BE2C (cell line): ENCODE measurements around the gene VAT1.

ENCODE experiments used
- DNase-seq: peaks from one replicate; pipeline ENCODE4 v3.0.0-alpha.2; 2020
- H3K27me3 ChIP-seq: fragments of 250-450 bp; sonication (Bioruptor Pico); 2 replicates; pipeline ENCODE4 v1.5.1; 2020; ENCODE audit warnings: mild to moderate bottlenecking
- H3K36me3 ChIP-seq: fragments of 250-450 bp; sonication (Bioruptor Pico); 2 replicates; pipeline ENCODE4 v1.5.1; 2020; ENCODE audit warnings: mild to moderate bottlenecking
- H3K4me1 ChIP-seq: fragments of 250-450 bp; sonication (Bioruptor Pico); 2 replicates; pipeline ENCODE4 v1.5.1; 2020
- H3K4me3 ChIP-seq: 2 replicates; pipeline ENCODE4 v1.5.1; 2011; ENCODE audit warnings: low read depth, low read length
- H3K9me3 ChIP-seq: fragments of 250-450 bp; sonication (Bioruptor Pico); 2 replicates; pipeline ENCODE4 v1.5.1; 2020
- CTCF ChIP-seq: IDR thresholded peaks from 2 replicates; pipeline ENCODE4 v1.5.1; 2012; ENCODE audit warnings: mild to moderate bottlenecking, low read depth, low read length

The VAT1 gene

DNA sequence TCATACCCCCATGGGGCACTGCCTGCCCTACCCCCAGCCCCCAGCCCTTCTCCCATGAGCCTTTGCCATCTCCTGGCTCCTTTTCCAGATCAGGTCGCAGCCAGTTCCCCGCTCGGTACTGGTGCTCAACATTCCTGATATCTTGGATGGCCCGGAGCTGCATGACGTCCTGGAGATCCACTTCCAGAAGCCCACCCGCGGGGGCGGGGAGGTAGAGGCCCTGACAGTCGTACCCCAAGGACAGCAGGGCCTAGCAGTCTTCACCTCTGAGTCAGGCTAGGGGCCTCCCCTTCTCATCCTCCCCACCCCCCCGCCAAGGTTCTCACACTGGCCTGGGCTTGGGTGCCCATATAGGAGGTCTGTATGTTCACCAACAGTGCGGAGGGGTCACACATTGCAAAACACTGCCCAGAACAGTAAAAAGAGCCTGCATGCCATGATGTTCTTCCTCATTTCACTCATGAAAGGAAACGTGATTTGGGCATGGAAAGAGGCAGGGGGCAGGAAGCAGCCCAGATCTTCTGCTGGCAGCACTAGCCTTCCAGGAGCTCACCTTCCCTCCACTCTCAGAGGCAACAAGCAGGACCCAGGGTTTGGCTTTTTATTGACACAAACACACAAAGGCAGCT lies 8.1 kb downstream of the VAT1 start:
- Histone ChIP-seq H3K4me3 (no peak overlapping the region), H3K9me3 (no peaks in the 10 kb centered on the region), H3K36me3 (peaks cover 6% of the 10 kb centered on the region; the same call in 1 of the 2 replicates), H3K27me3 (no peaks in the 10 kb centered on the region), H3K4me1 (peaks cover 13% of the 10 kb centered on the region)
- DNase-seq, result no peak
- TF ChIP-seq CTCF, result no peak

GRCh38 chr17:43013296-43013695 lies 8.9 kb downstream of the VAT1 start:
- Histone ChIP-seq H3K36me3 (peaks cover 6% of the 10 kb centered on the region; the same call in 1 of the 2 replicates), H3K4me3 (no peak overlapping the region), H3K4me1 (peaks cover 6% of the 10 kb centered on the region), H3K9me3 (no peaks in the 10 kb centered on the region), H3K27me3 (no peaks in the 10 kb centered on the region)
- TF ChIP-seq CTCF, result no peak
- DNase-seq, result no peak

DNA sequence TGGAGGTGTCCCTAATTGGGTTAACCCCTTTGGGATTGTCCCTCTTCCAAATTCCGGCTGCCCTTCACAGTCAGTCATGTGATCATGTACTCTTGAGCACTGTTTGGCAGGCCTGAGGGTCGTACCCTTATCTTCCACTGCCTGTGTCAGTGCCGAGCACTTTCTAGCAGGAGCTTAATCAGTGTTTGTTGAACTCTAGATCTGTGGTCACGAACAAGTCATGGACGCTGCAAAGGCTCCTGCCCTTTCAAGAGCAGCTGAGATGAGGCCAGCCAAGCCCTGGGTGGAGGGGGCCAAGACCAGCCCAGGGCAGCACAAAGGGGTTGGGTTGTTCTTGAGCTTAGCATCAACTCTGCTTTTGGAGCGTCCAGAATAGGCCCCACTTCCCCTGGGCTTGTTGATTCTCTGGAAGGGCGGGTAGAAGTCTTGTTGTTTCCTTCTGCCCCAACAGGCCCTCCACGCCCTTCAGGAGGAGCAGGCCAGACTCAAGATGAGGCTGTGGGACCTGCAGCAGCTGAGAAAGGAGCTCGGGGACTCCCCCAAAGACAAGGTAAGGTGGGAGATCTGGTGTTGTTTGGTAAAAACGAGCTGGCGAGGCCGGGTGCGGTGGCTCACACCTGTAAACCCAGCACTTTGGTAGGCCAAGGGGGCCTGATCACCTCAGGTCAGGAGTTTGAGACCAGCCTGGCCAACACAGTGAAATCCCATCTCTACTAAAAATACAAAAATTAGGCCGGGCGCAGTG lies 10.3 kb downstream of the VAT1 start:
- DNase-seq, result no peak
- no peak for TF ChIP-seq CTCF
- no peaks in the 10 kb centered on the region for H3K27me3 ChIP-seq
- no peaks in the 10 kb centered on the region for H3K4me1 ChIP-seq
- no peaks in the 10 kb centered on the region; the same call in 1 of the 2 replicates for H3K36me3 ChIP-seq
- H3K4me3 ChIP-seq, result no peak overlapping the region
- H3K9me3 ChIP-seq, result no peaks in the 10 kb centered on the region

DNA sequence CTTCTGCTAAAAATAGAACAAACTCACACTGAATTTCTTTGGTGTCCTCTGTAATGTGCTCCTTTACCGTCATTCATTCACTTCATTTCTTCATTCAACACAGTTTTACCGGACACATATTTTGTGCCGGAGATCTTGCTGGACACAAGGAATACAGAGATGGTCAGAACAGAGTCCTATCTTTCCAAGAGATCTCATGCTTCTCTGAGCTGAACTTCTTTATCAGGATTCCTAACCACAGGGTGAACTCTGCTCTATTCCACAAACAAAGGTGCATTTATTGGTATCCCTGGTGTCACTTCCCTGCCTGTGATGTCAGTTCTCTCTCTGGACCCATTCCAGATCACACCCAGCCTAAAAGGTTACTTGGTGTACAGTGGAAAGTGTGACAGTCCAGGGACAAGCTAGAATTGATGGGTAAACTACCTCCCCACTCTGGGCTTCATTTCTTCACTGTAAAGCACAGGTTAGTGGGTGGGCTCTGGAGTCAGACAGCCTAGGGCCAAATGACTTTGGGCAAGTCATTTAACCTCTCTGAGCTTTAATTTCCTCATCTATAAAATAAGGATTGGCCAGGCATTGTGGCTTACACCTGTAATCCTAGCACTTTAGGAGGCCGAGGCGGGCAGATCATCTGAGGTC lies 11.4 kb downstream of the VAT1 start:
- no peaks in the 10 kb centered on the region for H3K27me3 ChIP-seq
- no peak for TF ChIP-seq CTCF
- no peaks in the 10 kb centered on the region for H3K9me3 ChIP-seq
- no peak for DNase-seq
- no peaks in the 10 kb centered on the region for H3K4me1 ChIP-seq
- H3K36me3 ChIP-seq, result no peaks in the 10 kb centered on the region
- H3K4me3 ChIP-seq, result no peak overlapping the region

DNA sequence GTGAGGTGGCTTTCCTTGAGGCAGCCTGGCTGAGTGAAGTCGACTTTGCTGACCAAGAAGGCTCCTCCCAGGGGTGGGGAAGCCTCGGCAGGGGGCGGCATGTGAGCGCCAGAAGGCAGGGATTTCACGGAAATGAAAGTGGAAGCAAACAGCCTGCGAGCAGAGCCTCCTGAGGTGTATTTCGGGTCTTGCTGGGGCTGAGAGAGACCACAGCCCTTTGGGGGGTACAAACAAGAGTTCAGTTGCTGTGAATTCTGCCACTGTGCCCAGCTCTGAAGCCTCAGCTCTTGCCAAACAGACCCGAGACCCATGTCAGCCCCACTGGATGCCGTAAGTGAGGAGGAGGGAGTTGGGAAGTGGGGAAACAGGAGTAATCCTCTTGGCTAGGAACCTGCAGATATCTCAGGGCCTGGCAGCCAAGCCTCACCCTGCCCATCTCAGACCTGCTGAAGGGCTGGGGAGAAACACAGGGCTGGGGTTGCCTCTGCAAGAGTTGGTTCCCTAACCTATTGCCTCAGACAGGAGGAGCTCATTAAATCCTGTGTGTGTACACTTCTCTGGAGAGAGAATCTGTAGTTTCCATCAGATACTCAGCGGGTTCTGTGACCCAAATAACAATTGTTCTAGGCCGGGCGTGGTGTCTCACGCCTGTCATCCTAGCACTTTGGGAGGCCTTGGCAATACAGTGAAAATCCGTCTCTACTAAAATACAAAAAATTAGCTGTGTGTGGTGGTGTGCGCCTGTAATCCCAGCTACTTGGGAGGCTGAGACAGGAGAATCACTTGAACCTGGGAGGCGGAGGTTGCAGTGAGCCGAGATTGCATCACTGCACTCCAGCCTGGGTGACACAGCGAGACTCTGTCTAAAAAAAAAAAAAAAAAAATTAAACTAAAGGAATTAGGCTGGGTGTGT lies 15.3 kb downstream of the VAT1 start, which contains the start of gene IFI35:
Gene IFI35 (plus strand): TSS at position 146 of the 913 bp plus-strand sequence. CDS start 164 bp downstream, at position 310.
- Histone ChIP-seq H3K36me3 (peaks cover 28% of the 10 kb centered on the region), H3K4me3 (peak within 1 kb of the TSS; percentile 50), H3K4me1 (no peaks in the 10 kb centered on the region), H3K27me3 (no peaks in the 10 kb centered on the region), H3K9me3 (no peaks in the 10 kb centered on the region)
- peak; percentile 54 for TF ChIP-seq CTCF
- peak; percentile 71 for DNase-seq
